GM12864 (cell line): ENCODE data around the gene DHX35.

Experiments
- DNase-seq: peaks from one replicate; pipeline ENCODE4 v3.0.0-alpha.2; 2011; ENCODE audit warnings: low read depth
- H3K4me3 ChIP-seq: 2 replicates; pipeline ENCODE4 v1.5.1; 2011; ENCODE audit warnings: mild to moderate bottlenecking, low read depth, low read length, control low read depth
- CTCF ChIP-seq: IDR thresholded peaks from 2 replicates; pipeline ENCODE4 v1.5.1; 2011; ENCODE audit warnings: low read depth, mild to moderate bottlenecking, moderate library complexity, low read length, control low read depth, inconsistent platforms; ENCODE audit errors: missing control alignments

Gene DHX35

GRCh38 chr20:39029364-39029763 is 67.2 kb downstream of the DHX35 start:
- DNase-seq: no peak
- H3K4me3 ChIP-seq: no peak overlapping the region

GRCh38 chr20:39032997-39033396 is 70.9 kb downstream of the DHX35 start:
- DNase-seq: no peak
- no peak overlapping the region for H3K4me3 ChIP-seq
- TF ChIP-seq CTCF: no peak

More at GRCh38 chr20:39029364-39029763, 67.2 kb downstream of the DHX35 start:
- no peak for TF ChIP-seq CTCF

- H3K4me3 ChIP-seq: no peak overlapping the region
- DNase-seq: no peak
These were observed 73.9 kb downstream of the DHX35 start for GRCh38 chr20:39036011-39036410.

DNA sequence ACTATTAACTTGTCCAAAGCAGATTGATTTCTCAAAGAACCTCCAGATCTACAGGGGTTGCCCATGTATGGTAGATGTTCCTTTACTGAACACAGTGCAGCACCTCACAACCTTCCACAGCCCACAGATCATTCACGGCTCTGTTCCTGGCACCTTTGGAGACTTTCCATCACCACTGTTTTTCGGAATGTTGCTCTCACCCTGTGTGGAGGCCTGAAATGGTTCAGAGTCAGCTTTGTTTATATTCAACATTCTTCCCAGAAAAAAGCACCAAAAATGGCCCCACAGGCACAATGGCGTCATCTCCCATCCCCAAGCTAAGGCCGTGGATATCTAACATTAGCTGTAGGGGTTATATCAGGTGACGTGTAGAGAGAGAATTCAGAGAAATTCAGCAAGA is 74.7 kb downstream of the DHX35 start:
- no peak for TF ChIP-seq CTCF
- no peak for DNase-seq
- H3K4me3 ChIP-seq: no peak overlapping the region

More at GRCh38 chr20:39036011-39036410, 73.9 kb downstream of the DHX35 start:
- TF ChIP-seq CTCF: no peak

DNA sequence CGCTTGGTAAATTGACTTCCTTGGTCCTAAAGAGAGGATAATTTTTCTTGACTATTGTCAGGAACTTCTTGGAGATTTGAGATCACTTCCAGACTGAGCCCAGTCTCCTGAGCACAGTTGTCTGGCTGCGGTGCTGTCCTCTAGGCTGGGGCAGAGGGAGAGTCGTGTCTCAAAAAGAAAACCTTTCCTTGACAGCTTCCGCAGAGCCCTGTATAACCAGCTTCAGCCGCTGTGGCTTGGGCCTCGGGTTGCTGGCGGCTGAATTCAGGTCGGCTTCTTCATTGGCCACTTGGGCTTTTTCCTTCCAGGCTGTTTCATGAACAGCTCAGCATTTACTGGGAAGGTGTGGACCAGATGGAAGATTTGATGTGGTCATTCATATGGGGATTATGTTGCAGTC is 75.9 kb downstream of the DHX35 start:
- no peak for TF ChIP-seq CTCF
- H3K4me3 ChIP-seq: no peak overlapping the region
- no peak for DNase-seq

DNA sequence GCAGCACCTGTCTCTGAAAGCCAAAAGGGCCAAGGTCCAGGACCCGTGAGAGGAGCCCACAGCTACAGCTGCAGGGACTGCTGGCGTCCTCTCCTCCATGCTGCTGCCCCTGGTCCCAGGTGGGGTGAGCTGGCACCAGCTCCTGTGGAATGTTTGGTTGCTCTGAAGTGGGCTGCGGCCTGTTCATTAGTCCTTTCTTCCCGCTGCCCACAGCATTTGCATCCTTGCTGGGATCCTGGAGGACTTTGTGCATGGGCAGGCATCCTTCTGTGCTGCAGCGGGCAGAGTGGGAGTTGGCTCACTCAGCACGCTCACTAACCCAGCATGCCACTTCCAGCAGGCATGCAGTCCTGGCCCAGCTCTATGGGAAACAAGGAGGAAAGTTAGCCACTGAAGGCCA is 76.4 kb downstream of the DHX35 start:
- TF ChIP-seq CTCF: no peak
- DNase-seq: no peak
- no peak overlapping the region for H3K4me3 ChIP-seq

- DNase-seq: no peak
- H3K4me3 ChIP-seq: no peak overlapping the region
- no peak for TF ChIP-seq CTCF
These were observed 77.1 kb downstream of the DHX35 start for GRCh38 chr20:39039261-39039660.
